ENCODE measurements around the gene POFUT2.
"Not testable (repeated sequence)": the region's sequence is repeated elsewhere in the genome, so short reads cannot be mapped to it uniquely, and the experiment has no call there.

POFUT2 gene

DNA sequence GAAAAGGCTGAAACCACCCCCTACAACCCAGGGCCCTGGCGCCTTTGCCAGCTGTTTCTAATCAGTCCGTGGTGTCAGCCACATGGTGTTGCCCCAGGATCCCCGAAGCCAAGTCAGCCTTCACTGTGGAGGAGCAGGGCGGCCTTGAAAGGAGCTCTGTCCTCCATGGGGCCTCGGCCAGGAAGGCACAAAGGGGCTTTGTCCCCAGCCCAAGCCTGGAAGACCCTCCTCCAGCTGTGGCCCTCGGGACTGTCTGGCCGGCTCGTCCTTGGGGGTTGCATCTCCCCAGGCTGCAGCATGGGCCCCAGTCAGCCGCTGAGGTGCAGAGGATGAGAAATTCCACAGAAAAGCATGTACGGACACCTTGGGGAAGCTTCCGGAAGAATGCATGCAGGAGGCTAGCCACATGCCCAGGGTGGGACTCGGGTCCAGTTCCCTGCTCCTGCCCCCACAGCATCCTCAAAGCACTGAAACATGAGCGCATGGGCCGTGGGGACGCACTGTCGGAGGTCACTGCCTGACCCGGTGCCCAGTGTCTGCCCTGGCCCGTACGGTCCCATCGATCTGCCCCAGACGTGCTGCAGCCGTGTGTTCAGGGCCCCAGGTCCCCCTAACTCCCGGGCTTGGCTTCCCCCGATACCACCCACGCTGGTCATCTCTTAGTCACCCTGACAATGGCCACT, 38.6 kb upstream of the POFUT2 start:
- no peak for DNase-seq (ENCODE audit: low read depth in 1 of 2, low spot score in 1 of 2)

- DNase-seq (ENCODE audit: low read depth in 1 of 2, low spot score in 1 of 2): no peak
Observed at GRCh38 chr21:45325206-45326168, 37.8 kb upstream of the POFUT2 start.

- no peak for DNase-seq (ENCODE audit: low read depth in 1 of 2, low spot score in 1 of 2)
Observed at GRCh38 chr21:45324489-45325205, 37.0 kb upstream of the POFUT2 start.

- DNase-seq (ENCODE audit: low read depth in 1 of 2, low spot score in 1 of 2): no peak
Observed at GRCh38 chr21:45323487-45324311, 36.0 kb upstream of the POFUT2 start.

DNA sequence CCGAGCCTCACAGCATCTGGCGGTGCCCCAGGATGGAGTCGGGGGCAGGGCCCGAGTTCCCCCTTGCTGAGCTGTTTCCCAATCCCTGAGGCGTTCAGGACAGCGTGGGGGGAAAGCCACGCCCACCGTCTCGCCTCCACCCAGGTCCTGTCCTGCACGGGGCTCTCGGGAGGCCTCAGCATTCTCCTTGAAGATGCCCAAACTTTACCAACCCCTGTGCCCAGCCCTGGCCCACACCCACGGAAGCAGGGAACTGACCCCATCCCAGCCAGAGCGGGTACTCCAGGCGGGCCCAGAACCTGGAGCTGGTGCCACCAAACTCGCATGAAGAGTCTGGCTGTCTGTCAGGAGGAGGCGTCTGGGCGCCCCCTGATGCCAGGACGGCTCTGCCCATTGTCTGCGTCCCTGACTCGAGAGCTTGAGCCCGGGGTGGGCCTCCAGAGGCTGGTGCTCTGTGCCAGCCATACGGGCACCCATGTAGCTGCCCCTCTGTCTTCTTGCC, 35.3 kb upstream of the POFUT2 start:
- no peak for DNase-seq (ENCODE audit: low read depth in 1 of 2, low spot score in 1 of 2)

DNA sequence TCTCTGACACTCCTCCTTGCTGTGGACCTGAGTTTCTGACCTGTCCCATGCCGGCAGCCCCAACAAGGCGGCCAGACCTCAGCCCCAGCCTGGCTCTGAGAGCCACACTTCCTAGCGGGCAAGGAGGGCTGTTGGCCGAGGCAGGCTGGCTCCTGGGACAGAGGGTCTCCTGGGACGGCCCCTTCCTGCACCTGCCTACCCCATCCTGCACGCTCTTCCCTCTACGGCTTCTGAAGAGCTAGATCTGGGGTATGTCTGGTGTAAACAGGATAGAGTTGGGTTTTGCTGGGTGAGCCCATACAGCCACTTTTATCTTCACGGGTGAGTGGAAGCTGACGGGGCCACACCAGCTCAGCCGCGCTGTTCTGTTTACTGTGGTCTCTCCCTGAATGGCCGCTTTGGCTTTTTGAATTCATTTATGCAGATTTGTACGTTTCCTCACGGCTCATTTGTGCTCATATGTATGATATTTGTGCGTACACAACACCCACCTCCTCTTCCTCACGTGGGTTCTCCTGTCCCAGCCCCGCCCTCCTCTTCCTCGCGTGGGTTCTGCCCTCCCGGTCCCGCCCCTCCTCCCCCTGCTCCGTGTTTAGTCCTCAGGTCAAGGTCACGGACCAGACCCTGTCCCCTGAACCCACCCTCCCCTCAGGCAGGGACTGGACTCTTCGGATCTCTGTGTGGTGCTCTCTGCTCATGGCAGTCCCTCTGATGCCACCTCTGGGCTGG, 34.7 kb upstream of the POFUT2 start:
- no peak for DNase-seq (ENCODE audit: low read depth in 1 of 2, low spot score in 1 of 2)

DNA sequence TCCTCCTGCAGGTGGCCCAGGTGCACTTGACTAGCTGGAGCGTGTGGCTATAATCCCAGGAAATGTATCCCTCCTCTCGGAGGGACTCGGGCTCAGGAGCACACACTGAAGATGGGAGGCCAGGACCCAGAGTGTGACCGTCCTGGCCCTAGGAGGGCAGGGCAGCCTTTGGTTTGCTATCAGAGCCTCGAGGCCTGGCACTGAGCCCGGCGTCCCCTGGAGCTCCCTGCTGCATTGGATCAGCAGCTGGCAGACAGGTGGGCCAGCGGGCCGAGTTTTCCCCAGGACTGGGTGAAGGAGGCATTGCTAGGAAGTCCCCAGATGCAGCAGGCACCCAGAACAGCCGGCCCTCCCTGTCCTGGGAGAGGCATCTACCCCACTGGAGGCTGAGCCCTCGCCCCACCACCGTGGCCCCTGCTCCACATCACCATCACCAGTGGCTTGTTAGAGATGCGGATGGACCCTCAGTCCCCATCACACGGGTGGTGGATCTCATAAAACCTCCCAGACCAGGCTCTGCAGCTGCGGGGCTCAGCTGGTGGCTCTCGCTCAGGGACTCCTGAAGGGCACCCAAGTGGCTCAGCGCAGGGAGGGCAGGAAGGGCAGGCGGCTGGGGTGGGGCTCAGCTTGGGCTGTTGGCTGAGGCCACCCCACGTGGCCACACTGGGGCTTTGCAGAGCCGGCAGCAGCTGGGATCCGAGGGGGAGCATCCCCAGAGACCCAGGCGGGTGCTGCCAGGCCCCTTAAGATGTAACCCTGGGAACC, 32.7 kb upstream of the POFUT2 start:
- no peak for DNase-seq (ENCODE audit: low read depth in 1 of 2, low spot score in 1 of 2)

DNA sequence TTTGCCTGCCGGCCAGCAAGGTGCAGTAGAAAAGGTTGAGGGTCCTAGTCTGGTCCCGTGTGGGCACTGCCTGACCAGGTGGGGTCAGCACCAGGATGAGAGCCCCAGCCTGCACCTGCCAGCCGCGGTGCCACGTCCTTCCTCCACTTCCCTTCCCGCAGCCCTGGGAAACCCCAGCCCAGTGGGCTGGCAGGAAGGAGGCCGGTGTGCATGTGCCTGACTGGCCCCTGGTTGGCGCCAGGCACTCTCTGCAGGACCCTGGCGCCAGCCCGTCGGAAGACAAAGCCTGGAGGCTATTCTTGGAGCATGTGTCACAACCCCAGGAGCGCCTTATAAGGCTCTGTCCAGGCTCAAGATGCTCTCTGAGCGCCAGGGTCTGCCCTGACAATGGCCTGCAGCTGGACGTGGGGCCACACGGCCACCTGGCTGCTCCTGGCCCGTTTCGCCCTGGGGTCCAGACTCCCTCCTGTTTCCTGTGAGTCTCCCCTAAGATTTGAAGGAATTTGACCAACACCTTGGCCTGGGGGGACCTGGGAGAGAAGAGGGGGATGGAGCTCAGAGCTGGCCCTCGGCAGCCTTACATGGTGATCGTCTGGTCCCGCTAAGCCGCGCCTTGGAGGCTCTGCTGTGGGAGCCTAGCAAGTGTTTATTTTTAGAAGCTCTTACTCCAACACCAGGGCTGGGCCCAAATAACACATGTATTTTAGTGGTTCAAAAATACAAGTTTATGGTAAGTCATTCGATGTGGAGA, 31.9 kb upstream of the POFUT2 start:
- DNase-seq (ENCODE audit: low read depth in 1 of 2, low spot score in 1 of 2): no peak

- no peak for DNase-seq (ENCODE audit: low read depth in 1 of 2, low spot score in 1 of 2)
Observed at GRCh38 chr21:45318556-45319404, 31.1 kb upstream of the POFUT2 start.

DNA sequence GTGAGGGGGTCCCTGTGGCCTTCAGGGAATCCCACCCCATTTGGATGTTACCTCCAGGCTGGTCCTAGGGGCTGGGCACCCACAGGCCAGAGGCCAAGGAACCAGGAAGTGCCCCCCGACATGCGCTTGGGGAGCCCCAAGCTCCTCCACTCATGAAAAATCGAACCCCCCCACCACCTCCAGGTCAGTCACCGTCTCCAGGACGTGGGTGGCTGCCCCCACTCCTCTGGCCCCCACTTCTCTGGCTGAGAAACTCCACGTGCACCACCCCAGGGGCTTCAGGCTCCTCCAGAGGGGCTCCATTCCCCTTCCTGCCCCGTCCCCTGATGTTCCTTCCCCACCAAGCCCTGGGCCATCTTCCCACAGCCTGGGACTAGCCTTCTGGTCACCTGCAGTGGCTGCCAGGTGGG, 30.5 kb upstream of the POFUT2 start:
- no peak for DNase-seq (ENCODE audit: low read depth in 1 of 2, low spot score in 1 of 2)

DNA sequence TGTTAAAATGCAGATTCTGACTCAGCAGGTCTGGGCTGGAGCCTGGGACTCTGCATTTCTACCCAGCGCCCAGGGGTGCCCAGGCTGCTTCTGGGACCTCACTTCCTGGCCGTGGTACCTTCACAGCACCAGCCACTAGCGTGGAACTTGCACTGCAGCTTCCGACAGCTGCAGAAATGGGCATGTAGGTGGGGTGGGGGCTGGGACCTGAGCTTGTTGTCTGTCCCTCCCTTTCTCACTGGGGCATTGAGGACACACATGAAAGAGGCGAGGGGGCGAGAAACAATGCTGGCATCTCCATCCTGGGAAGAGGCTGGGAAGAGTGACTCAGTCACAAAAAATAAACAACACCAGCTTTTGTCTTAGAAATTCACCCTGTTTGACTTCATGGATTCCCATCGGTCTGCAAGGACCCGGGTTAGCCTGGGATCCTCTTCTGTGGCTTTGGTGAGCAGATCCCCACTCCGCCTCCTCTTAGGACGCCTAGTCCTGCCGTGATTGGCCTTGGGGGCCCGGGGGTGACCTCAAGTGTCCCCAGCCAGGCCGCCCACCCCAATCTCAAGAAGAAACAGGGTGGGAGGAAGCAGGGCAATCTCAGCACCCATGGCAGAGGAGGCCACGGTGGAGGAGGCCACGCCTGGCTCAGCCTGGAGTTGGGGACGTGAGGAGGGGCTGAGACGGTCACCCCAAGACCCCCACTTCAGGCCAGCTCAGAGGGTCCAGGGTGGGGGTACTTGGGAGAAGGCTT, 29.9 kb upstream of the POFUT2 start:
- DNase-seq (ENCODE audit: low read depth in 1 of 2, low spot score in 1 of 2): no peak

DNA sequence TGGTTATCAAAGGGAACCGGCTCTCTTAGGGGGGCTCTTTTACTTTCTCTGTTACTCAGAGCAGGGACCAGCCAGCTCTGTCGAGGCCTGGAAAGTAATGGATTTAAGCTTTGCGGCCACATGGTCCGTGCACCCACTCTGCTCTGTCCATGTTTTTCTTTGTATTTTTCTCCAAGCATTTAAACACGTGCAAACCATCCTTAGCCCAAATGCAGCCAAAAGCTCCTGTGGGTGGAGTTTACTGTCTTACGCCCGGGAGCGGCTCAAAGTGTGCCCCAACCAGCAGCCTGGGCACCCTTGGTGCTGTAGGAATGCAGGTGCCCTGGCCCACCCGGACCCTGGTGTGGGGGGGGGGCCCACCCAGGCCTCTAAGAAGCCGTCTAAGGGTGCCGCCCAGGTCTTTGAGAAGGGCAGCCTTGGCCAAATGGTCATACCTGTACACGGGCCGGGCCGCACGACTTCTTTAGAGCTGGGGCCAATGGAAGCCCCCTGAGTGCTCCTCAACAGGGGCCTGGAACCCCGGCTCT, 29.2 kb upstream of the POFUT2 start:
- no peak for DNase-seq (ENCODE audit: low read depth in 1 of 2, low spot score in 1 of 2)

- DNase-seq (ENCODE audit: low read depth in 1 of 2, low spot score in 1 of 2): not testable (repeated sequence)
Observed at GRCh38 chr21:45315676-45316470, 28.2 kb upstream of the POFUT2 start.

DNA sequence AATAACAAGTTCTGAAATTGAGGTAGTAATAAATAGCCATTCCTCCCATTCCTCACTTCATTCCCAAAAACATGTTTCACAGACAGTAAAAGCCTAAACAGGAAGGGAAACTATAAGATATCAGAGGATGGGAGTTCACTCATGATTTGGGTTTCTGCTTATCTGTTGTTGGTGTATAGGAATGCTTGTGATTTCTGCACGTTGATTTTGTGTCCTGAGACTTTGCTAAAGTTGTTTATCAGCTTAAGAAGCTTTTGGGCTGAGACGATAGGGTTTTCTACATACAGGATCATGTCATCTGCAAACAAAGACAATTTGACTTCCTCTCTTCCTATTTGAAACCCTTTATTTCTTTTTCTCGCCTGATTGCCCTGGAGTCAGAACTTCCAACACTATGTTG, 26.0 kb upstream of the POFUT2 start:
- DNase-seq (ENCODE audit: low read depth in 1 of 2, low spot score in 1 of 2): no peak

DNA sequence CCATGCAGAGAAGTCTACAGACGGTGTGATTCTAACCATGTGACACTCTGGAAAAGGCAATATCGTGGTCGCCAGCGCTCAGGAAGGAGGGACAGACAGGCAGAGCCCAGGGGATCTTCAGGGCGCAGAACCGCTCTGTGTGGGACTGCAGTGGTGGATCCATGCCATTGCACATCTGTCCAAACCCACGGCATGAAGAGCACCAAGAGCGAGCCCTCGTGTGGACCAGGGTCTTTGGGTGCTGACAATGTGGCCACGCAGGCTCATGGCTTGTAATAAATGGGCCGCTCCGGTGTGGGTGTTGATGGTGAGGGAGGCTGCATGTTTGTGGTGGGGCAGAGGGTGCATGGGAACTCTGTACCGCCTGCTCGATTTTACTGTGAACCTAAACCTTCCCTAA, 25.3 kb upstream of the POFUT2 start:
- no peak for DNase-seq (ENCODE audit: low read depth in 1 of 2, low spot score in 1 of 2)

DNA sequence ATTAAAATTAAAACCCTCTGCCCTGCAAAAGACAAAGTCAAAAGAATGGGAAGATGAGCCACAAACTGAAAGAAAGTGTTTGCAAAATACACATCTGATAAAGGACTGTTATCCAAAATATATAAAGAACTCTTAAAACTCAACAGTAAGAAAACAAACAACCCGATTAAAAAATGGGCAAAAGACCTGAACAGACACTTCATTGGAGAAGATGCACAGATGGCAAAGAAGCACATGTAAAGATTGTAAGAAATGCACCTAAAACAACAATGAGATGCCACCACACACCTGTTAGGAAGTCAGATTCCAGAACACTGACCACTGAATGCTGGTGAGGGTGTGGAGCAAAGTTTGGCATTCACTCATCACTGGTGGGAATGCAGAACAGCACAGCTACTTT, 24.6 kb upstream of the POFUT2 start:
- no peak for DNase-seq (ENCODE audit: low read depth in 1 of 2, low spot score in 1 of 2)
